GM18505 (cell line): ENCODE data around the gene AUTS2.

Experiments used
- ATAC-seq: cut with Tn5 transposase; IDR thresholded peaks from one replicate; pipeline ENCODE4 v1.9.1; 2021; ENCODE audit not compliant: unreplicated experiment
- POLR2A ChIP-seq: IDR thresholded peaks from 4 replicates; pipeline ENCODE4 v1.6.1; 2011; ENCODE audit warnings: borderline replicate concordance; ENCODE audit not compliant: insufficient read depth, insufficient read length; ENCODE audit errors: extremely low read depth

Gene AUTS2

DNA sequence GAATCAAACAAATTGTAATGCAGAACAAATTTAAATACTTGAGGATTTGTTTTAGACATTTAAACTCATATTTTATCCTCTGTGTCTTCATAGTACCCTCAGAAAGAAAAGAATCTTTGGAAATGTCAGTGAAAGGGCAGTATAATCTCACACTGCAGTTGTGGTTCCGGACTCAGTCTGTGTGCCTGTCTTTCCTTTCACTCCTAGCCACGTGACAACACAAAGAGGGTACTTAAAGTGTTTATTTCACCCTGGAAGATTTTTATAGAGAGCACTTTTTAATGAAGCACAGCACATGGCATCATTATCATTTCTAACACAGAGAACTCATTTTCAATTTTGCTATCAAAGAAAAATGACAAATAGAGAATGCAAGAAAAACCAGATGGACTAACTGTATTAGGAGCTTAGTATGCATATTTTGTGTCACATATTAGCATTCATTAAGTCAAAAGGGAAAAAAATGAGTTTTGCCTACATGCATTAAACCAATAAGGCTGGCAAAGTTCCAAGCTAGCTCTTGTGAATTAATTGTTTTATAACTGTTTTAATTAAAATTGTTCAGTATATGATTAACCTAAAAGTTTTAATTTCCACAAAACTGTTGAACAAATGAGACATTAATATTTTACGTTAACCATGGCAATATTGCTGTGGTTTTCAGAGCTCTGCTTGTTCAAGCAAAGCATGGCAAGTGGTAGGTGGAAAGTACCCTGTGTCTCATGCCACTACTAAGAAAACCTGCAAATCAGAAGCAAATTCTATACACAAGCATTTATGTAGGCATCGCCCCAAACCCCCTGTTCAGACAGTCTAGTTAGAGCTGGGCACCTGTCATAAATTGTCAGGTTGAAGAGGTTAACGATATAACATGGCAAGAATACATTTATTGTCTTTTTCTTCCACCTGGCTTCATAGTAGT lies 65.9 kb downstream of the AUTS2 start:
- no peak for TF ChIP-seq POLR2A
- ATAC-seq: peak; percentile 68

DNA sequence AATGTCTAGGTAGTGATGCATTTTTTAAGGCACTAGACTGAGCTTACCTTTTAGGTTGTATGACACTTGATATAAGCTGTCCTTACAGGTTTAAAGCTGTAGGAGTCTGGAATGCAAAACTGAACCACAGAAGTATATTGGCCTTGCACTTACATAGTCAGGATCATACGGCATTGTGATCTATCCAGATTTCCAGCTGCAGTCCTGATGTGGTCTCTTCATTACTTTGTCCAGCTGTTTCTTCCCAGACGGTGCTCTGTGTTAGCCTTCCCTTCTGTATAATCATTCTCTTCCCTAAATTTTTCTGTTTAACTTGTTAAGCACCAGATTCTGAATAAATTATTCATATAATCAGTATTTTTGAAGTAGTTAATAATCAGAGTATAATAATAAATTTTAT lies 67.1 kb downstream of the AUTS2 start:
- no peak for TF ChIP-seq POLR2A

DNA sequence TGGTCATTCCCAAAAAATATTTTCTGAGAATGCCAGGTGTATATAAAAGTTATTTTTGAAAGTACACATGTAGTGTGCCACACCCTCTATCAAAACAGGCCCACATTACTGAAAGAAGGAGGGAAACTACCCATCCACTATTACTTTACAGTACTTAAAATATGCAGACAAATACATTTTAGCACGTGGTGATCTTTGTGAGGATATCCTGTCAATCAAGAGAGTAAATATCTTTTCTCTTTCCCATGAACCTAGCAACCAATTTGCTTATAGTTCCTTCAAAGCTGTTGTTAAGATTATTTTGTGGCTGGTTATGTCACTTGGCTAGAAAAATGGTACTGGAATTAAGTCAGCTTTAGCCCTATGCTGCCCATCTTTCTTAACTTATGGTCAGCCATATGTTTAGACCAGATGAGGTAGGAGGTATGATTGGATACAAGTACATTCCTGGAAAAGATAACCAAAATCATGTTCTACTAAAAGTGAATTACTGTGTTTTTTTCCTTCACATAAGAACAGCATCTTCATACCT lies 70.1 kb downstream of the AUTS2 start:
- TF ChIP-seq POLR2A: no peak
- ATAC-seq: no peak

More for the DNA sequence above, 67.1 kb downstream of the AUTS2 start:
- no peak for ATAC-seq

DNA sequence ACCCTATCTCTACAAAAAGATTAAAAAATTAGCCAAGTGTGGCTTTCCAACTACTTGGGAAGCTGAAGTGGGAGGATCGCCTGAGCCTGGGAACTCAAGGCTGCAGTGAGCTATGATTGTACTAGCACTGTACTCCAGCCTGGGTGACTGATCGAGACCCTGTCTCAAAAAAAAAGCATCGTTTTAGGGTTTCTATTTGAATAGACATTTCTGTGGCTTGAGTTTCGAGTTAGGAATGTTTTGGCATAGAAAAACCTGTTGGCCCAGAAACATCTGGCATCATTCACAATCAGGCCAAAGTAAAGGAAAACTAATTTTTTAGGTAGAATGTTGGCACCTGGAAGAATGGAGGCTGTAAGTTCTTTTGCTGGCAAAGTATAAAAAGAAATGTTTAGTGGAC lies 72.4 kb downstream of the AUTS2 start:
- no peak for ATAC-seq
- TF ChIP-seq POLR2A: no peak

DNA sequence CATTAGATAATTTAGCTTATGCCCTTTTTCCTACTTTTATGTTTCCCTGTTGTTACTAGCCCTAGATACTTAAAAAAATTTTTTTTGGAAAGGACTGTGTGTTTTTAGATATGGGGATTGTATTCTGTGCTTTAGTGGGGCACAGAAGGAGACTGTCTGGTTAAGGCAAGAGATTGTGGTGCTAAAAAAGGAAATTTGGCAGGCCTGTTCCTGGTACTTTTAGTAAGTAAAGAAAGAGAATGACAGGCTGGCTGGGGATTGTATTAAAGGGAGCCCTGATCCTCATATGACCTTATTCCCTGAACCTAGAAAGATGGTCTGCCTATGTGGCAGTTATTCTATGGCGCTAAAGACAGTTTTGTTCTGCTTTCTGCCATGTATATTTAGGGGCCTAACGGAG lies 74.8 kb downstream of the AUTS2 start:
- no peak for ATAC-seq
- TF ChIP-seq POLR2A: no peak

DNA sequence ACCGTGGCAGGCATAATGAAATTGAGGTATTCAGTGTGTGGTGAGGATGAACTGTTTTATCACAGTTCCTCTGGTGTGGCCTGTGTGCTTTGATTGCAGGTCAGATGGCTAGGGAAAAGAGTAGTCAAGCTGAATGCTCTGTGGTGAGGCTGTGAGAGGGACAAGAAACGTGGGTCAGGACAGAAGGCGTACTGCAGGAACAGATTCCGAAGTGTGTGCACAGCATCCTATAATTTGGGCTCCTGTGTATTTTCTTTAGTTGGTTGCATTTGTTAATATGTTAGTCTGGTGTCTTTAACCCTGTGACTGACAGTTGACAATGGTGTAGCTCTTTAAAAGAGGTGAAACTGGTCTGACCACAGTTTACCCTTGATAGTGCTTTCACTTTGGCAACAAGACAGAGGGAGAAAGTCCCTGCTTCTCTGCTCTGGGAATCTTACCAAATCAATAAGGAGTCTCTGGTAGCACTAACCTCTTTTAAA lies 76.5 kb downstream of the AUTS2 start:
- TF ChIP-seq POLR2A: no peak
- peak; percentile 76 for ATAC-seq

DNA sequence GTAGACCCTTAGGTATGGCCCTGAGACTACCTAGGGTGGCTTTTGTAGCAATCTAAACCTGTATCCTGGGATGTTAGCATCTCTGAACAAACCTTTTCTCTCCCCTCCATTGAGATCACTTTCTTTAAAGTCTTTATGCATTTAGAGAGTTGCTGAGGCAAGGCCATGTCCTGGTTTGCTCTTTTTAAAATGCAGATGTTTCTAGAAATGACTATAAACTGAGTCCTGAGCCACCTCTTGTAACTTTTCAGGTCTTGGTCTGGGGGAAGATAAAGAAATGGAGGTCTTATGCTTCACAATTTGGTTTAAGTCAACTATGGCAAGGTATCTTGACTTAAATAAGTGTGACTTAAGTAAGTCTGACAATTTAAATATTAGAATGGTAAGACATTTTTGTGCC lies 78.0 kb downstream of the AUTS2 start:
- ATAC-seq: no peak
- no peak for TF ChIP-seq POLR2A

DNA sequence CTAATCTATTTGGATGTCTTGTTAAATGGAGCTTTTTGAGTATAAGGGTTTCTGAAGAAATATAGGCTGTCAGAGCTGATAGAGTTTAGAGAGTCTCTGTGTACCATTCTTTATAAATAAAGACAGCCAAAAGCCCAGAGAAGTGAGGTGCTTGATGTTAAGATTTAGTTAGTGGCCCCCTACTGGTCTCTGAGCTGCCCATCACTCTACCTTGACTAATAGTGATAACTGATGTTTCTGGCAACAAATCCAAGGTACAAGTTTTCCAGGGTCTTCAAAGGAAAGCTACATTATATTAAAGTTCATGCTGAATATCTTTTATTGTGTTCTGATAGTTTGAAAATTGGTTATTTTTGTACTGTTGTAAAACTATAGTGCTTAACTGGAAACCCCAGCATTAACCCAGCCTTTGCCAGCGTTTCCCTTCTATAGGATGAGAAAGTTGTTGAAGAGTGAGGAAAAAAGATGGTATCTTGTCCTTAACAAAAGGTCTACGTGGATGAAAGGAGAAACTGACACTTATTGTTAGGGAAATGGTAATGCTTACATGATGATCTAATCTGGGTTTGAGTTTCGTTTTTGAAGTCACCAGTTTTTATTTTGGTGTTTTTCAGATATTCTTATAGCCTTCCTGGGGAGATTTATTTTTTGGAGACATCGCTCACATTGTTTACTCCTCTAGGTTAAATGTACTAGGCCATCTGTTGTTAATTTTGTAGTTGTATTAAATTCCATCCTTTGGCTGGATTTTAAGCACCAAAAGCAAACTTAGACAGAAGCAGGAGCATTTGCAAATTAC lies 79.0 kb downstream of the AUTS2 start:
- no peak for TF ChIP-seq POLR2A
- no peak for ATAC-seq

DNA sequence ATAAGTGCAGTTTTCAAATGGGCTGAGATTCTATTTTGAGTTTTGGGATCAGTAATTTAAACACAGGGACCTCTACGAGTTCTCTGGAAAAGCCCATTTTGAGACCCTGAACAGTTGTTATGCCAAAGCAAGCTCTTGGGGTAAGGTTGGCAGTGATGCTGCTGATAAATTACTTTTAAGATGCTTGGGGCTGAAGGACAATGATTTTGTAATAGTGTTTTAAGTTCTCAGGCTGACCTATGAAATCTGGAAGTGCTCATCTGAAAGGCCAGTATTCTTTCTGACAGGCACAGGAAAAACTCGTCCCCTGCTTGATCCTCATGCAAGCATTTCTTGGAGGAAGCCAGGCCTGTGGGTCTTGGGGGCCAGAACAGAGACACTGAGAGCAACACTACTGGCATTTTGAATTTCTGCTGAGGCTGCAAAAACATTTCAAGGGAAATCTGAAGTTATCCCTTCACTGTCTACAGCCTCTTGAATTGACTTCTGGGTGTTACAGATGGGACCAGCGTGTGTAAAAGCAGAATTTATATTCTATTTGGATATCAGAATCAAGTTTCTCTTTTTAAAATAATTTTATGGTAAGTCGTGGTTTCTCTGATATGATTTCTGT lies 79.7 kb downstream of the AUTS2 start:
- ATAC-seq: no peak
- no peak for TF ChIP-seq POLR2A

DNA sequence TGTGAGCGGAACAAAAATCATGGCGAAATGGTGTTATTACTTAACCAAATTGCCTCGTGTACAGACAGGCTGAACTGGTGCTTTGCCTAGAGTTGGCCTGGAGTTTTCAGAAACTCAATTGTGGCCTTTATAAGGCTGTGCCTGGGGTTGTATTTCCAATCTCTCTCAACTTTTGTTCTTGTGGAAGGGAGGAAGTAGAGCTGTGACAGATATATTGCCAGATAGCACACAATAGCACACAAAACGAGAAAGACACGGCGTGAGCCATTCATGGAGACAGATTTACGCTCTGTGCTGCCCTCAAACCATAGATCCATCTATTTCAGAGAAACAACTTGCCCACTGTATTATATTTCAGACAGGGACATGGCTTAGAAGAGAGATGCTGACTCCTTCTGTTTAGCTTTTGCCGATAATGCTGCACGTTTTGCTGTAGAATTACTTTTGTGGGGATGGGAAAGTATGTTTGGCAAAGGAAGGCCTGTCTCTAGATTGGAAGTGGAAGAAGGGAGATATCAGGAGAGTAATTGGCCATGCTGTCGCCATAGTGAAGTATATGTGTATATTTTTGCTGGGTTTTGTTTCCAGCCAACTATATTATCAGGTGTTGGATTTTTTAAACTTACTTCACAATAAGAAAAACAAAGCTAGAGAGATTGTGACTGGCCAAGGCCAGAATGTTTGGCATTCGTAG lies 80.4 kb downstream of the AUTS2 start:
- no peak for TF ChIP-seq POLR2A
- ATAC-seq: no peak

DNA sequence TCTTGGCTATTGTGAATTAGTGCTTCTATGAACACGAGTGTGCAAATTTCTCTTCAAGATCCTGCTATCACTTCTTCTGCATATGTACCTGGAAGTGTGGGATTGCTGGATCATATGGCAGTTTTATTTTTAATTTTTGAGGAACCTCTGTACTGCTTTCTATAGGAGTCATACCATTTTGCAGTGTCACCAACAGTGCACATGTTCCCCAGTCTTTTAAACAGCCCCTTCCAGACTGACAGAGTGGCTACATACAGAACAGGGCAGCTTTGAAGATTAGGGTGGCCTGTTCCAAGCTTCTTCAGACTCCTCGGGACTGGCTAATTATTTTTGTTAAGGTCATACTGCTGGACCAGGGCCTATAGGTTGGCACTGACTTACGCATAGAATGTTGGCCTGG lies 82.9 kb downstream of the AUTS2 start:
- no peak for TF ChIP-seq POLR2A
- no peak for ATAC-seq

DNA sequence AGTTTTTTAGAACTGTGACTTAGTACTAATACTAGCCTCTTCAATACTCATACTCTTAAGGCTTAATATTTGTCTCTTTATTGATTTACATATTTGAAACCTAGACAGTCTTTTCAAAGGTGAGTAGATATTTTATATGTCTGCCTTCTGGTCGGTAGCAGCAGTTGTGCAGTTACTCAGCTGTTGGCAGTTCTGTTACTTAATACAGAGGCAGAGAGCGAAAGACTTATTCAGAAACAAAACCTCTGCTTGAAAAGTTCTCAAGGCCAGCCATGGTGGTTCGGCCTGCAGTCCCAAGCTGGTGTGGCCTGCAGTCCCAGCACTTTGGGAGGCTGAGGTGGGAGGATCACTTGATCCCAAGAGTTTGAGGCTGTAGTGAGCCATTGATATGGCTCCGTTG lies 84.2 kb downstream of the AUTS2 start:
- ATAC-seq: no peak
- no peak for TF ChIP-seq POLR2A
